ENCODE measurements around the gene TMPRSS15. TPM values are rescaled to one million over a fixed set of nuclear protein-coding genes. Genes with fewer than 3 reads are reported as not detected.

TMPRSS15 gene
- total RNA-seq, 1 donor from 2014 or later = not detected

DNA sequence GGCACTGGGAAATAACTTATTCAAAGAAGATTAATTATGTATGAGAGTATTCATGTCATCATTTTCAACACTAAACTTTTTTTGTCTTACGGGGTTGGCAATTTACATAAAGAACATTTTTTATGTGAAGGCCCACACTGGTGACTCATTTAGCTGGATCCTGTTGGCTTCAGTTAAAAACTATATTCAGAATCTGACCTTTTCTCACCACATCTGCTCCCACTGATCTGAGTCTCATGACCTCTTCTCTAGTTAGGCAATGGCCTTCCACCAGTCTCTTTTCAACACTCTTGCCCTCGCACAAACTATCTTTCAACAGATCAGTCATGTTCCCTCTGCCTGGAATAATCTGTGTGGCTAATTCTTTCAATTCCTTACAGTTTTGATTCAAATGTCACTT lies 53.4 kb downstream of the TMPRSS15 start:
- no peak for DNase-seq (ENCODE audit: low read depth, low spot score)

GRCh38 chr21:18349468-18349867 lies 54.1 kb downstream of the TMPRSS15 start:
- no peak for DNase-seq (ENCODE audit: low read depth, low spot score)

DNA sequence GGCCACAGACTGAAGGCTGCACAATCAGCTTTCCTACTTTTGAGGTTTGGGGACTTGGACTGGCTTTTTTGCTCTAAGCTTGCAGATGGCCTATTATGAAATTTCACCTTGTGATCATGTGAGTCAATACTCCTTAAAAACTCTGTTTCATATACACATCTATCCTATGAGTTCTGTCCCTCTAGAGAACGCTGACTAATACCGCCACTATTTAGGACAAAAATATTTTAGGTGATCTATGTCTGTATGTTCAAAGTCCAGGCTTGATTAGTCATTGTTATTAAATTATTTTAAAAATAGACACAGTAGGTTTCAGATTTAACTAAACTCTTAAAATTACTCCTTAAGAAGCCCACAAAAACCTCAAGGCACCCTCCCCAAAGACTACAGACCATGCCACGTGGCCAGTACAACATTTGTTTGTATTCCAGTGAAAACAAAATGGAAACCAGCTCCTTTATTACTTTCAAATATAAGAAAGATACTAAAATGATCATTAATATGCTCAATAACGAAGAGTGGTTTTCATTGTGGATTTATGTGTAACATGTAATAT lies 63.1 kb downstream of the TMPRSS15 start:
- DNase-seq (ENCODE audit: low read depth, low spot score) = no peak

DNA sequence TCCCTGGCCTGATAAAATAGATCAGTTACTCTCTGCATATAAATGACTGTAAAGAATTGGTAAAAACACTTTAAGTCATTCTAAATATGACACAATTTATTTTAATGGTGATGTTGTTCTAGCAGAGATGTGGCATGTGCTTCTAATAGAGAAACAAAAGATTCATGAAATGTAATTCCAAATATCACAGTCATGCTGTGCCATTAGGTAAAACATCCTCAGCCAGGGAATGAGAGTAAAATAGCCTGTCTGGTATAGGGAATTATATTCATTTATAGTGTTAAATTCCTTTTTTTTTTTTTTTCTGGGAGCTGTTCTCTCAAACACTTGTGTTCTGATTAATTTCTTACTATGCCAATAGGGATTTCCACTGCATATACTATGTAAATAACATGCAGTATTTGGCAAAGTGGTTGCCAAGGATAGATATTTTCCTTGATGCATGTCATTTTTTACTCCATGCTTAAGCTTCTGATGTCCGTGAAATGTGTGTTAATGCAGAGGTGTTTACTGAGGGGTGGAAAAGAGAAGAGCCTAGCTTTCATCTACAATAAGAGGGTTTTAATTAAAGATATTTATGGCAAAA lies 67.8 kb downstream of the TMPRSS15 start:
- no peak for DNase-seq (ENCODE audit: low read depth, low spot score)

- no peak for DNase-seq (ENCODE audit: low read depth, low spot score)
These were observed 69.5 kb downstream of the TMPRSS15 start for GRCh38 chr21:18334066-18334465.

GRCh38 chr21:18318156-18318555 lies 85.4 kb downstream of the TMPRSS15 start:
- DNase-seq (ENCODE audit: low read depth, low spot score) = no peak

- DNase-seq (ENCODE audit: low read depth, low spot score) = no peak
These were observed 105.4 kb downstream of the TMPRSS15 start for GRCh38 chr21:18298228-18298627.

- DNase-seq (ENCODE audit: low read depth, low spot score) = no peak
These were observed 109.5 kb downstream of the TMPRSS15 start for GRCh38 chr21:18294100-18294499.

GRCh38 chr21:18289876-18290275 lies 113.7 kb downstream of the TMPRSS15 start:
- no peak for DNase-seq (ENCODE audit: low read depth, low spot score)

DNA sequence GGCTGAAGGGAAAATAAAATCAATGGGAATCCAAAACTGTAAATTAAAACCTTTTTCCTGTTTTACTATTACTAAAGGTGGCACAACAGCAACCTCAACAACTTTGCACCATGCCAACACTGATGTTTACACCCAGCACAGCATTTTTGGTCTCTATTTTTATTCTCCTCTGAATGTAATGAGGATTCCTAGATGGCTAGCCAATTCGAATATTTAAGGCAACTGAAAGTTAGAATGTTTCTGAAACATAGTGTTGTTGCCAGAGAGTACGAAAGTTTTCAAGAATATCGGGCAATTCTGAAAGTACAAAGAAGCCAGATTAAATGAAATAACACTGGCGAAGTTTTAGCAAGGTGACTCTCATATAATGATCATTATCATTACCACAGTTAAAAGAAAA lies 118.2 kb downstream of the TMPRSS15 start:
- no peak for DNase-seq (ENCODE audit: low read depth, low spot score)

DNA sequence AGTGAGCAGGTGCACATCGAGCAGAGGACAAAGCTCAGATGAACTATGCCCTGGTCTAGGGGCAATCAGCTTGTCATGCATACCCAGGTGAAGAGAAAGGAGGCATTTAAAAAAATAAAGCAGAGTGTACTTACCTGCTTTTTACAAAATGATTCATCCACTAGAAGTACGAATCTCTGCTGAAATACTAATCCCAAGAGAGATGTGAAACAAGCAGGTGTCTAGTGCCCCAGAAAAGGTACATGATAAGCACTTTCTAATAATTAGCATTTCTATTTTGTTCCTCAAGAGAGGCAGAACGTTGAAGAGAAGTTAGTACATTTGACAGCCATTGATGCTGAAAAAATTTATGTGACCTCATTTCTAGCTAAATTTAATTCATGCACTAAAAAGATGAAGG lies 127.8 kb downstream of the TMPRSS15 start:
- DNase-seq (ENCODE audit: low read depth, low spot score) = no peak

DNA sequence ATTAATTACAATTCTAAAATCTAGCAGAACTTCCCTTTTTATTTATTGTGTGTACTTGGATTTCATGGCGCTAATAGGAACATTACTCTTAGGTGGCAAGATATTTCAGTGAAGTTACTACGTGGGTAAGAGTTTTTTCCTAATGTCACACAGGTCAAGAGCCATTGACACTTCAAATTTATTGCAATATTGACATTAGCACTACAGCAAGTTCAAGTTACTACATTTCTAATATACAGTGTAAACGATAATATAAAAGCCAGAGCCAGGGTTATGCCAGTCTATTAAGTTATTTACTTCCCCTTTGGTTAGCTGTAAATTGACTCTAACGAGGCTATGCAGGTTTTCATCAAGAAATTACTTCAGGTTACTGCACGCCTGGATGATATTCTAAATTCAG lies 129.2 kb downstream of the TMPRSS15 start:
- DNase-seq (ENCODE audit: low read depth, low spot score) = no peak

DNA sequence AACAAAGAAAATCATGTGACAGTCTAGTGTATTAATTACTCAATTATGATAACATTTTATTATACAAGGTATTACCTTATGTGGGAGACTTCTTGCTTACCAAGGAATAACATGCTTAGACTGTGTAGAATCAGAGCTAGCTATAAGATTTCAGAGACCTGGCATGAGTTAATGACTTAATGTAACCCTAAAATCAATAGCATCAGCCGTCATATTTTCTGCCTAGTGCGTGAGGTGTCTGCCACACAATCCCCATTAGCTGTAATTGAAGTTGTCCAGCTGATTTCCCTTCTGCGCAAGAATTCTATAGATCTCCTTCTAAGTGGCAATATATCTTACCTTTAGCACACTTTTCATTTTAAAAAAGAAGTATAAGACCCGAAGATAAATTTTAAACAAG lies 130.2 kb downstream of the TMPRSS15 start:
- no peak for DNase-seq (ENCODE audit: low read depth, low spot score)

DNA sequence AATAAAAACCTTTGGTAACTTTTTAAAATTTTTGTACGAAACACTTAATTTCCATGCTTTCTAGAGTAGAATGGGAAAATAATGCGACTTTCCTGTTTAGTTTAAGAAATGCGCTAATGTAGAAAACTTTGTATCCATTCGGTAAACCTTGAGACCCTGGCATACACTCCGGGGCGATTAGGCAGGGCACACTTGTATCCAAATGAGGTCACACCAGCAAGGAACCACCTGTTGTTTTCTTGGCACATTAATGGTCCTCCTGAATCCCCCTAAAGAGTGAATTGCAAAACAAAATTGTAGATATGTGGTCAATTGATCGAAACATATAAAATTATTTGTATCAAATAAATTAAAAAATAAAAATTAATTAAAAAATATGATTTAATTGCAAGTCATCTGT lies 133.7 kb downstream of the TMPRSS15 start:
- no peak for DNase-seq (ENCODE audit: low read depth, low spot score)

DNA sequence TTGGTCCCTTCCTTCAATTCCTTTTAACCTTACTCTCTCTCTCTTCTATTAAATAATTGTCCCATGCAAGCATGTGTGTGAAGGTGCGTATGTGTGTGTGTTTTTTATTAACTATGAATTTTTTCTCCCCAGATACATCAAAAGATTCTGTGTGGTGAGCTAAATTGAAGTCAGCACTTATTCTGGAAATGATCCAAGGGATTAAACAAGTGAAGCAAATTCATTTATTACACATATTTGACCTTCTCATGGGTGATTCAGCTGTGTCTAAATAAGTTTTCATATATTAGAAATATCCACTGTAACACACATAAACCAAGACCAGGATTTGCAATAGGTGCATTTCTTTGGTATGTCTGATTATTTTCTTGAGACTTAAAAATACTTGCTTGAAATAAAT lies 134.7 kb downstream of the TMPRSS15 start:
- DNase-seq (ENCODE audit: low read depth, low spot score) = no peak

DNA sequence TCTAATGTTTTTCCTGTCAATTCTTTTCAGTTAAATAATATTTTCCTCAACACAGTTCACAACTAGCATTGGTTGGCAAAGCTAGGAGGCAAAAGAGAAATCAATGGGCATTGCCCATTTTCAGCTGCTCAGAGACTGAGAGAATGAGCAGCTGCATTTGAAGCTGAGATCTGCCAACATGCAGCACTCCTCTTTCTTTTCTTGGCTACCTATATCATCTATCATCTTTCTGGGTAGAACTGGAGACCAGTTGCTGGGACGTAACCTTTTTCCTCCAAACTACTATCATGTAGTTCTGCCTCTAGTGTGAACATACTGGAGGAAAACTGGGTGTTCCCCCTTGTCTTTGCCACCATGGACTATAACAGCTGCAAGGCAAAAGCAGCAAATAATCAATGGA lies 136.1 kb downstream of the TMPRSS15 start:
- DNase-seq (ENCODE audit: low read depth, low spot score) = no peak

- no peak for DNase-seq (ENCODE audit: low read depth, low spot score)
These were observed 137.6 kb downstream of the TMPRSS15 start for GRCh38 chr21:18265944-18266343.

DNA sequence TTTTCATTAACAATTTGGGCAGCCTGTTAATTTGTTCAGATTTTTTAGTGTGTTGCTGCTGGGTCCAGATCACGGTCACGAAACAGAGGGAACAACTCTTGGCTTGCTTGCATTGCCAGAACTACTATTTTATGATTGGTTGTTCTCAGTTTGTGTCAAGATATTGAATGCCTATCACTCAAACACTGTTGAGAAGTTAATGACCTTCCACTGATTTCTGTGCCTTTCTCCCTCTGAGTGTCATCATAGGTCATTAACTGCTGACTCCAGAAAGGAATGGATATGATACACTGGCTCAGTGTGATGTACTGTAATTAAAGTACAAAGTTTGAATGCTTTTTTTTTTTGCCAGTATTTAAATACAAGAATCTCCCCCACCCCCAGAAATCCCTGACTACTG lies 149.8 kb downstream of the TMPRSS15 start:
- no peak for DNase-seq (ENCODE audit: low read depth, low spot score)

DNA sequence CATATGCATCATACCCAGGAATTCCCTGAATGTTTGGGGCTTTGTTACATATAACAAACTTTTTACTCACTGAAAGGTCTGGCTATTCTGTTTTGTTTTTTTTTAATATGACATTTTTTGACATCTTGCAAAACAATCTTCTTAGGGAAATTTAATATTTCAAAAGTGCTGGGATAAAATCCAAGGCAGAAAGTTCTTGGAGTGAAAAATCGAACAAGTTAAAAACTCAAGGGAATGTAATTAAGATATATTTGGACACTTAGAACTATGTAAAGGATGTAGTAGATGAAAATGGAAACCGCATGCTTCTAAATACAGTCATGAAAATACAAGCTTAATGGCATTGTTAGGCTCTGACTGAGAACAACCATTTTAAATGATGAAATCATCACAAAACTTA lies 150.4 kb downstream of the TMPRSS15 start:
- DNase-seq (ENCODE audit: low read depth, low spot score) = no peak

DNA sequence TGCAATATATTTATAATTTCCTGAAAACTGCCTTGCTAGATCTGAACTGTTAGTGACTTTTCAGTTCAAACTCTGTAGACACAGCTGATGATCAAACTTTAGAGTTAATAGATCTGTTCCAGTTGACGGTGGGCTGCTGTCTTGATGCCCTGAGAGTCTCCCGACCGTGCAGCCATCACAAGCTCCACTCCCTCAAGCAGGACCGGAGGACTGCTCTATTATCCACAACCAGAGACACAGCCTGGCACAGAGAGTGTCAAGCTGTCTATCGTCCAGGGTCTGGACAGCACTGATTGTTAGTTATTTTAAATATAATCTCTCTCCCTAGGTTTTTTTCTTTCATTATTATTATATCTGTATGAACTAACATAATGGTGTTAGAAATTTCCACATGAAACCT lies 150.9 kb downstream of the TMPRSS15 start:
- DNase-seq (ENCODE audit: low read depth, low spot score) = no peak

DNA sequence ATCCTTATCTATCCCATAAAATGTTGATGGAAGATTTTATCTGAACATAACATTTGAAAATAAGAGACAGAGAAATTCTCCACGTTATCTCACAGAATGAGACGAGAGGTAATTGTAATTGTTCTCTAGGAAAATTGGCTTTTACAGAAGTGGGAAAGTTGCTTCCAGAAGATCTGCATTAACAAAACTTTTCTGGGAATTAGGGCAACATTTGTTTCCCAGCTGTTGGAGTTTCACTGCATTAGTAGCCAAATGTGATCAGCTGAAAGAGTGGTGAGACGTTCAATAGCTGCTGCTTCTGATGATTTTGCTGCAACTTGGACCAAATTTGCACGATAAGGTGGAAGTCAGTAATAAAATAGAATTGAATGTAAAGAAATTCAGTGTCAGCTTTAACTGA lies 151.3 kb downstream of the TMPRSS15 start:
- no peak for DNase-seq (ENCODE audit: low read depth, low spot score)

DNA sequence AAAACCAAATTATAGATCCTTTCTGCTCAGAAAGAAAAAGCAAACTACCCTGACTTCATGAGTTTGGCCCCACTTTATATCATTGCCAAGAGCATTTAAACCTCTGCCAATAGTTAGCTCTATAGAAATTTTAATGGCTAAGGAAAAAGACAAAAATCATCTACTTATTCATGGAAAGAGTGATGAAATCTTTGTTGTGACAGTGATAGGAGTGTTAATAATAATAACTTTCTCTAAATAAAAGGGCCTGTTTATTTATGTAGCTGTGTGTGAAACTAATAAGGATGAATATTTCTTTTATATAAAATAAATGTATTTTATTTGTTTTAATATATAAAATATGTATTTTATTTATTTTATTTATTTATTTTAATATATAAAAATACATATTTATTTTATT lies 152.5 kb downstream of the TMPRSS15 start:
- DNase-seq (ENCODE audit: low read depth, low spot score) = no peak

DNA sequence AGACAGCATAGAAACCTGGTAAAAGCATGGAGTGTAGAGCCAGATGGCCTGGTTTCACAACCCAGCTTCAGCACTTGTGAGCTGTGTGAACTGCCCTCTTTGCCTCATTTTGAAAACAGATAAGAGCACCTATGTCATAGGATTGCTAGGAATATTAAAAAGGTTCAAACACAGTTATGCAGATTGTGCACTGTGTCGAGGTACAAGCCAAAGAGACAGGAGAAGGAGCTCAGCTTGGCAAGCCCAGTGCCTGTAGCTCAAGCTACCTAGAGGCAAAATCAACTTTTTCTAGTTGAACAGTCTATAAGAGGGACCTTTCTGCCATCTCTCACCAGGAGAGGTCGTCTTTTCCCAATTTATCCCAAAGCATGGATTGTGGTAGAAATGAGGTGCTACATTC lies 153.9 kb downstream of the TMPRSS15 start:
- no peak for DNase-seq (ENCODE audit: low read depth, low spot score)

DNA sequence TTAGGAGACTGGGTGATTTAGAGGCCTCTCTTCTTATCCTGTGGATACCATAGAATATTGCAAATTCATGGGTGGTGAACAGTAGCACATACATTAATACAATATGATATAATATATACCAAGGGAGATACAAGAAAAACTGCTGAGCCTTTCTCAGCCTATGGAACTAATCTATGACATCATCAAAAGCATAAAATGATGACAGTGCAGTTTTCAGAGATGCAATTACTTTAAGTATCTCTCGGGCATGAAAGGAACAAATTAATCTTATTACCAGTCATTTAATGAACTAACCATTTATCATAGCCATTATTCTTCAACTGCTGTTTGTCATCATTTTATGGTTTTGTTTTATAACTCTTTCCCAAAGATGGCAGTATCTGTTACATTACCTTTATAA lies 155.4 kb downstream of the TMPRSS15 start:
- DNase-seq (ENCODE audit: low read depth, low spot score) = no peak
